Left ventricle myocardium inferior (tissue), 1 donor: ENCODE data around the gene DDX17. TPM values are rescaled to one million over a fixed set of nuclear protein-coding genes. Genes with fewer than 3 reads are reported as not detected.

Experiments used
- DNase-seq: peaks from one replicate; pipeline ENCODE4 v3.0.0-alpha.2; 2020
- H3K27ac ChIP-seq: fragments of 200-600 bp; replicated peaks from 2 replicates; pipeline ENCODE4 v1.8.0; 2021
- H3K27me3 ChIP-seq: fragments of 200-600 bp; 2 replicates; pipeline ENCODE4 v1.8.0; 2021; ENCODE audit warnings: low read depth
- H3K36me3 ChIP-seq: fragments of 200-600 bp; 2 replicates; pipeline ENCODE4 v1.8.0; 2021
- H3K4me1 ChIP-seq: fragments of 200-600 bp; 2 replicates; pipeline ENCODE4 v1.8.0; 2021
- H3K4me3 ChIP-seq: fragments of 200-600 bp; 2 replicates; pipeline ENCODE4 v1.8.0; 2021; ENCODE audit warnings: mild to moderate bottlenecking, moderate library complexity
- H3K9me3 ChIP-seq: fragments of 200-600 bp; replicated peaks from 2 replicates; pipeline ENCODE4 v1.8.0; 2021
- CTCF ChIP-seq: fragments of 200-600 bp; IDR thresholded peaks from 2 replicates; pipeline ENCODE4 v1.8.0; 2021; ENCODE audit warnings: antibody characterized with exemption, mild to moderate bottlenecking, borderline replicate concordance
- intact Hi-C: fragments of 100-400 bp; cut with micrococcal nuclease; formaldehyde crosslinking; loops from one replicate; pipeline ENCODE4 v1.11.0; 2022
- total RNA-seq: library from RNA; stranded (reverse); fragmentation: NEBNext Ultra II Directional; extraction: Animal tissue kit (Norgen Biotek cat#: 25700); gene quantifications from one replicate; pipeline ENCODE4 v1.2.1, GENCODE V29; 2021
- donor health status: DM: no; HTN: yes; CAD: no; lungs with severe emphysema.

DDX17 gene
- total RNA-seq, 1 donor from 2014 or later: 228 TPM

GRCh38 chr22:38449776-38450175 lies 56.3 kb downstream of the DDX17 start:
- Histone ChIP-seq H3K27ac (peak overlapping the region; percentile 94), H3K4me3 (peak overlapping the region; percentile 50), H3K36me3 (no peaks in the 10 kb centered on the region), H3K4me1 (peaks cover 72% of the 10 kb centered on the region), H3K27me3 (peaks cover 94% of the 10 kb centered on the region), H3K9me3 (no peaks in the 10 kb centered on the region)
- TF ChIP-seq CTCF: no peak
- intact Hi-C loops: no loop called here
- no peak for DNase-seq

- DNase-seq: peak; percentile 69
- no peak for TF ChIP-seq CTCF
- H3K36me3 ChIP-seq: no peaks in the 10 kb centered on the region
- H3K27me3 ChIP-seq: peaks cover 94% of the 10 kb centered on the region
- H3K9me3 ChIP-seq: no peaks in the 10 kb centered on the region
- intact Hi-C loops: no loop called here
- peak overlapping the region; percentile 50 for H3K4me3 ChIP-seq
- peaks cover 72% of the 10 kb centered on the region for H3K4me1 ChIP-seq
- peak overlapping the region; percentile 94 for H3K27ac ChIP-seq
Measured at GRCh38 chr22:38448945-38449745, 57.0 kb downstream of the DDX17 start.

- intact Hi-C loops: no loop called here
- peaks cover 78% of the 10 kb centered on the region for H3K27me3 ChIP-seq
- peak overlapping the region; percentile 63 for H3K27ac ChIP-seq
- H3K9me3 ChIP-seq: no peaks in the 10 kb centered on the region
- TF ChIP-seq CTCF: no peak
- no peak for DNase-seq
- H3K36me3 ChIP-seq: no peaks in the 10 kb centered on the region
- no peak overlapping the region for H3K4me3 ChIP-seq
- H3K4me1 ChIP-seq: peaks cover 71% of the 10 kb centered on the region
Measured at GRCh38 chr22:38446018-38446601, 60.0 kb downstream of the DDX17 start.

- TF ChIP-seq CTCF: no peak
Measured at GRCh38 chr22:38444783-38445182, 61.3 kb downstream of the DDX17 start.

GRCh38 chr22:38443628-38444521 lies 62.2 kb downstream of the DDX17 start:
- intact Hi-C loops: no loop called here
- peaks cover 50% of the 10 kb centered on the region for H3K4me1 ChIP-seq
- no peaks in the 10 kb centered on the region for H3K9me3 ChIP-seq
- no peak for TF ChIP-seq CTCF
- H3K27ac ChIP-seq: peak overlapping the region; percentile 92
- no peak for DNase-seq
- H3K4me3 ChIP-seq: no peak overlapping the region
- no peaks in the 10 kb centered on the region for H3K36me3 ChIP-seq
- H3K27me3 ChIP-seq: peaks cover 71% of the 10 kb centered on the region

More at GRCh38 chr22:38444783-38445182, 61.3 kb downstream of the DDX17 start:
- peak overlapping the region; percentile 92 for H3K27ac ChIP-seq
- no peaks in the 10 kb centered on the region for H3K36me3 ChIP-seq
- intact Hi-C loops: no loop called here
- DNase-seq: no peak
- H3K27me3 ChIP-seq: peaks cover 78% of the 10 kb centered on the region
- no peak overlapping the region for H3K4me3 ChIP-seq
- H3K9me3 ChIP-seq: no peaks in the 10 kb centered on the region
- peaks cover 59% of the 10 kb centered on the region for H3K4me1 ChIP-seq
